ENCODE results near the gene ADGRE3. TPM values are rescaled to one million over a fixed set of nuclear protein-coding genes. Genes with fewer than 3 reads are reported as not detected.

ADGRE3 gene
- total and polyA plus RNA-seq, 2 of the 8 experiments (the other 6 are each of a cell fraction or from before 2014, with no cell fraction given), result not detected

DNA sequence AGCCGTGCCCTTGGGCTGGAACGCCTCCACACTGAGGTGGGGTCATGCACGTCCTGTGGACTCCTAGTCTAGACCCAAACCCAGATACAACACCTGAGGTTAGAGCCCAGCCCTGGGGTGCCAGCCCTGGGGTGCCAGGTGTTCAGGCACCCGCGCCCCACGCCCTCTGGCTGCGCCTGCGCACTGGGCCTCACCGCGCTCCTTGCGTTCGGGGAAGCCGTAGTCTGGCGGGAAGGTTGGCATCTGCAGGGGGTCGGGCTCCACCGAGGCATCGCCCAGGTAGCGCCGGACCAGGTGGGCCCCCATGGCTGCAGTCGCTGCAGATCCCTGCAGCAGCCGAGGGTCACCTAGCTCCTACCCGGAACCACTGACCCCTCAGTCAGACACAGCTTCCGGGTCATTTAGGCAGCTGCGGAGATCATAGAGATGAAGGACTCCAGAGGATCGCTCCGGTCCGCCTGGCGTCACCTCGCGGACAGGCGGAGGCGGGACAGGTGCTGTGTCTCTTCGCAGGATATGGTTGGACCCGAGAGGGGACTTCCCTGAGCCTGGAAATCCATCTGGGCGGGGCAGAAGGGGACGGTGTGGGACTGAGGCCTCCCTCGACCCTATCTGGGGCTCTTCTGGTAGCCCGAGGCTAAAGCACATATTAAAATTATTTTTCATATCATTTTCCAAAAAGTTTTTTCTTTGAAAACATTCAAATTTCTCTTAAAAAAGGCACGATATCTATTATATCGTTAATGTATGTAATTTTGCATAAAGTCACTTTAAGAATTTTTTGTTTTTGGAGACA, 102.8 kb downstream of the ADGRE3 start, which contains the start of gene NDUFB7:
NDUFB7 (minus strand) TSS at position 372 of the 796 bp plus-strand sequence; CDS start at position 306, 66 bp downstream.
- Histone ChIP-seq H2BK12ac (ENCODE audit: low read depth, low read length) (no peak within 1 kb of the TSS), H3K23me2 (ENCODE audit: low read depth, low read length) (no peaks in the 10 kb centered on the region; the same call in 1 of the 2 replicates), H3K14ac (ENCODE audit: insufficient read length) (no peak within 1 kb of the TSS), H3K4me1 (replicated peaks in 1 of 4; ENCODE audit: control insufficient read depth in 3 of 4, insufficient read depth in 4 of 4, low read length in 3 of 4) (peaks cover 0 to 4% (median 2%) of the 10 kb centered on the region in 4 experiments; a peak in 3 of 7 replicates), H3K36me3 (ENCODE audit: control insufficient read depth in 2 of 4, insufficient read depth in 4 of 4, low read length in 3 of 4) (no peaks in the 10 kb centered on the region), H4K8ac (ENCODE audit: extremely low read depth, insufficient read depth, low read length) (peak within 1 kb of the TSS; percentile 98), H2AFZ (ENCODE audit: low read length) (no peak within 1 kb of the TSS), H3K27ac (ENCODE audit: low read depth, low read length) (peak within 1 kb of the TSS; percentile 63), H3K79me1 (ENCODE audit: low read depth, low read length) (no peaks in the 10 kb centered on the region; the same call in none of the 2 replicates), H4K91ac (replicated peaks; ENCODE audit: insufficient read length, low read length) (peak within 1 kb of the TSS; percentile 93), H3K9me3 (ENCODE audit: insufficient read depth in 2 of 2, low read depth in 1 of 2, low read length in 1 of 2) (no peaks in the 10 kb centered on the region), H2BK15ac (ENCODE audit: low read length) (no peak within 1 kb of the TSS), H3K56ac (replicated peaks; ENCODE audit: insufficient read length, low read depth, low read length) (peak within 1 kb of the TSS; percentile 89), H2BK5ac (ENCODE audit: low read depth, low read length) (peak within 1 kb of the TSS; percentile 90), H4K5ac (ENCODE audit: insufficient read length, low read depth, low read length) (peak within 1 kb of the TSS; percentile 79), H4K20me1 (replicated peaks in 1 of 2; ENCODE audit: control insufficient read depth in 1 of 2, insufficient read depth in 2 of 2, low read length in 2 of 2) (peaks cover 0 to 6% of the 10 kb centered on the region in 2 experiments), H3K18ac (ENCODE audit: extremely low read depth, low read length) (peak within 1 kb of the TSS; percentile 96; the same call in 1 of the 2 replicates), H3K23ac (ENCODE audit: insufficient read length) (no peak within 1 kb of the TSS), H3K4me2 (ENCODE audit: insufficient read depth in 1 of 2, low read depth in 2 of 2, low read length in 2 of 2) (peak within 1 kb of the TSS; percentile 57 to 91), H2AK5ac (ENCODE audit: low read depth, low read length) (no peak within 1 kb of the TSS), H3K9ac (replicated peaks in 1 of 4; ENCODE audit: extremely low read depth in 1 of 4, low read depth in 3 of 4, low read length in 3 of 4) (peak within 1 kb of the TSS; percentile 73 to 82 (median 76)), H2BK120ac (replicated peaks; ENCODE audit: low read depth, low read length) (no peak within 1 kb of the TSS), H3K4me3 (ENCODE audit: extremely low read depth in 1 of 4, insufficient read depth in 2 of 4, low read depth in 3 of 4, low read length in 4 of 4) (peak within 1 kb of the TSS; percentile 50 to 98 (median 89)), H3K27me3 (replicated peaks in 1 of 4; ENCODE audit: control insufficient read depth in 3 of 4, extremely low read depth in 1 of 4, insufficient read depth in 3 of 4, low read length in 3 of 4) (no peaks in the 10 kb centered on the region), H3K4ac (replicated peaks; ENCODE audit: insufficient read length, low read depth, low read length) (peak within 1 kb of the TSS; percentile 98), H3K79me2 (ENCODE audit: control insufficient read depth in 1 of 2, insufficient read depth in 2 of 2, low read length in 2 of 2) (peaks cover 0 to 19% of the 10 kb centered on the region in 2 experiments; a peak in 2 of 4 replicates), H2BK20ac (ENCODE audit: low read length) (no peak within 1 kb of the TSS)
- FAIRE-seq, result no peak
- DNase-seq (ENCODE audit: low read depth in 1 of 2, low spot score in 2 of 2), result peak; percentile 85 to 87
- ChIA-PET POLR2A (ENCODE audit: partially characterized antibody) (interaction anchor here (1.0 to 3.2 kb wide), 4 partner anchors 9 to 118 kb away, joined by 4 to 14 read pairs (median 8); partner anchors contain the start of gene ZNF333), CTCF (ENCODE audit: partially characterized antibody) (interaction anchor here (0.6 to 10.8 kb wide), 14 partner anchors 10 to 659 kb away, joined by 3 to 149 read pairs (median 4); partner anchors contain the start of gene ZNF333)
- WGBS, 2 experiments (ENCODE audit: extremely low coverage in 1 of 2, insufficient coverage in 1 of 2, insufficient read length in 1 of 2, insufficient replicate concordance in 2 of 2, low coverage in 1 of 2, low lambda C conversion rate in 2 of 2, missing lambda C conversion rate in 1 of 2), result 6% methylated on average over 37 of the region's 40 CpGs; no CpG with 5 or more reads in 1 of the 2 experiments
- TF ChIP-seq SIN3A (conservative IDR thresholded peaks at IDR 0.05 in 1 of 2, IDR thresholded peaks at IDR 0.05 in 1 of 2; ENCODE audit: low read depth in 1 of 2, low read length in 2 of 2) (peak in 1 of 2 experiments; percentile 82; a peak in 1 of 4 replicates), SRF (IDR thresholded peaks at IDR 0.05; ENCODE audit: low read depth, low read length) (no peak), CBX8 (IDR thresholded peaks at IDR 0.05; ENCODE audit: borderline replicate concordance, low read depth, low read length) (no peak), JUN (IDR thresholded peaks at IDR 0.05; ENCODE audit: low read depth, low read length) (no peak)
- TF ChIP-seq, protein P1, sequence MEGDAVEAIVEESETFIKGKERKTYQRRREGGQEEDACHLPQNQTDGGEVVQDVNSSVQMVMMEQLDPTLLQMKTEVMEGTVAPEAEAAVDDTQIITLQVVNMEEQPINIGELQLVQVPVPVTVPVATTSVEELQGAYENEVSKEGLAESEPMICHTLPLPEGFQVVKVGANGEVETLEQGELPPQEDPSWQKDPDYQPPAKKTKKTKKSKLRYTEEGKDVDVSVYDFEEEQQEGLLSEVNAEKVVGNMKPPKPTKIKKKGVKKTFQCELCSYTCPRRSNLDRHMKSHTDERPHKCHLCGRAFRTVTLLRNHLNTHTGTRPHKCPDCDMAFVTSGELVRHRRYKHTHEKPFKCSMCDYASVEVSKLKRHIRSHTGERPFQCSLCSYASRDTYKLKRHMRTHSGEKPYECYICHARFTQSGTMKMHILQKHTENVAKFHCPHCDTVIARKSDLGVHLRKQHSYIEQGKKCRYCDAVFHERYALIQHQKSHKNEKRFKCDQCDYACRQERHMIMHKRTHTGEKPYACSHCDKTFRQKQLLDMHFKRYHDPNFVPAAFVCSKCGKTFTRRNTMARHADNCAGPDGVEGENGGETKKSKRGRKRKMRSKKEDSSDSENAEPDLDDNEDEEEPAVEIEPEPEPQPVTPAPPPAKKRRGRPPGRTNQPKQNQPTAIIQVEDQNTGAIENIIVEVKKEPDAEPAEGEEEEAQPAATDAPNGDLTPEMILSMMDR (IDR thresholded peaks at IDR 0.05; ENCODE audit: control extremely low read depth in 1 of 3, insufficient read depth in 1 of 3, low read depth in 1 of 3, low read length in 3 of 3), result peak; percentile 87 to 95 (median 90)
- TF ChIP-seq, protein P2, sequence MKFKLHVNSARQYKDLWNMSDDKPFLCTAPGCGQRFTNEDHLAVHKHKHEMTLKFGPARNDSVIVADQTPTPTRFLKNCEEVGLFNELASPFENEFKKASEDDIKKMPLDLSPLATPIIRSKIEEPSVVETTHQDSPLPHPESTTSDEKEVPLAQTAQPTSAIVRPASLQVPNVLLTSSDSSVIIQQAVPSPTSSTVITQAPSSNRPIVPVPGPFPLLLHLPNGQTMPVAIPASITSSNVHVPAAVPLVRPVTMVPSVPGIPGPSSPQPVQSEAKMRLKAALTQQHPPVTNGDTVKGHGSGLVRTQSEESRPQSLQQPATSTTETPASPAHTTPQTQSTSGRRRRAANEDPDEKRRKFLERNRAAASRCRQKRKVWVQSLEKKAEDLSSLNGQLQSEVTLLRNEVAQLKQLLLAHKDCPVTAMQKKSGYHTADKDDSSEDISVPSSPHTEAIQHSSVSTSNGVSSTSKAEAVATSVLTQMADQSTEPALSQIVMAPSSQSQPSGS (IDR thresholded peaks at IDR 0.05; ENCODE audit: low read length), result peak; percentile 50; the same call in 1 of the 2 replicates
